ENCODE measurements around the gene TUBGCP2.

DNA sequence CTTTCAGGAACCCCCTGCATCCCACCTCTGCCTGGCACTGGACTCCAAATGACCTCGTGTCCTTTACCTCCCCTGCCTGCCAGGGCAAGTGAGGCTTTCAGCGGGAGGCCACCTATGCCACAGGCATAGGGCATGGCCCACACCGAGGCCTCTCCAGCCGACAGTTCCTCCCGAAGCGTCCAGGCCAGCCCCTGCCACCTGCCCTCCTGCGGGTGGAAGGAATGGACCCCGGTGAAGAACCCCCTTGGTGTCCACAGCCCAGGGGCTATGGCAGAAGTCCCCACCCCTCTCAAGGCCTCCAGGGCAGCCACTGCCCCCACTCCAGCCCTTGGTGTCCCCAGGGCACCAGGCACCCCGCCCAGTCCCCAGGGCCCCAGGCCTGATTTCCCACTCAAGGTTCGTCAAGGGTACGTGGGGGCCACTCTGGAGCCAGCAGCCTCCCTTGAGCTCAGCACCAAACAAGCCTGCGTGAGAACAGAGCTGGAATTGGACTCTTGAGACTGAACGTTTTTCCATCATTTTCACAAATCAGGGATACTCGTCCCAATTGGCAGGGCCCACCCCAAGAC lies 46.1 kb upstream of the TUBGCP2 start:
- TF ChIP-seq POLR2A (IDR thresholded peaks at IDR 0.05): no peak
- TF ChIP-seq CTCF (IDR thresholded peaks at IDR 0.05): no peak

All from heart left ventricle (tissue), 13 donors.